Thoracic aorta (tissue), 2 donors: ENCODE results near the gene SLC29A2. TPM values are rescaled to one million over a fixed set of nuclear protein-coding genes. Genes with fewer than 3 reads are reported as not detected.

Experiments used
- ATAC-seq: fragments of 150-250 bp; one replicate; pipeline ENCODE4 v1.8.0; 2017; ENCODE audit warnings: low read depth; ENCODE audit not compliant: insufficient number of reproducible peaks, low FRiP score
- DNase-seq: peaks from one replicate; pipeline ENCODE4 v3.0.0-alpha.2; 2020; ENCODE audit warnings: low spot score
- H3K27ac ChIP-seq, 2 donors: fragments of 200-600 bp; sonication (generic); 1 replicate in 1 of 2; 2 replicates in 1 of 2; pipeline ENCODE4 v1.5.1; 2016; ENCODE audit warnings: mild to moderate bottlenecking in 2 of 2, moderate library complexity in 2 of 2
- H3K27me3 ChIP-seq: fragments of 200-600 bp; sonication (generic); replicated peaks from 2 replicates; pipeline ENCODE4 v1.6.0; 2016; ENCODE audit warnings: mild to moderate bottlenecking; ENCODE audit not compliant: insufficient read depth
- H3K36me3 ChIP-seq: fragments of 200-600 bp; sonication (generic); one replicate; pipeline ENCODE4 v1.5.1; 2016
- H3K4me1 ChIP-seq, 2 donors: fragments of 200-600 bp; sonication (generic); 1 replicate in 1 of 2; 2 replicates in 1 of 2; pipeline versions ENCODE4 v1.5.1 to v1.6.0; 2016; ENCODE audit warnings: low read depth in 2 of 2, mild to moderate bottlenecking in 1 of 2; ENCODE audit not compliant: control insufficient read depth in 1 of 2
- H3K4me3 ChIP-seq: fragments of 200-600 bp; sonication (generic); 2 replicates; pipeline ENCODE4 v1.5.1; 2016; ENCODE audit warnings: mild to moderate bottlenecking
- H3K9me3 ChIP-seq: fragments of 200-600 bp; sonication (generic); 2 replicates; pipeline ENCODE4 v1.5.1; 2016
- total RNA-seq, 2 donors: library from RNA; depleted of rRNA; stranded (reverse); fragments of >200 nt; gene quantifications; one replicate each; pipeline versions ENCODE4 v1.1.0 to v1.2.3, GENCODE V29; 2016
- TF ChIP-seq, protein P1 (sequence below): fragments of 200-600 bp; sonication (generic); IDR thresholded peaks from one replicate; pipeline ENCODE4 v1.5.1; 2019; ENCODE audit warnings: antibody characterized with exemption

The SLC29A2 gene
- total RNA-seq, 2 donors from 2014 or later = 2.5 to 3.0 TPM

DNA sequence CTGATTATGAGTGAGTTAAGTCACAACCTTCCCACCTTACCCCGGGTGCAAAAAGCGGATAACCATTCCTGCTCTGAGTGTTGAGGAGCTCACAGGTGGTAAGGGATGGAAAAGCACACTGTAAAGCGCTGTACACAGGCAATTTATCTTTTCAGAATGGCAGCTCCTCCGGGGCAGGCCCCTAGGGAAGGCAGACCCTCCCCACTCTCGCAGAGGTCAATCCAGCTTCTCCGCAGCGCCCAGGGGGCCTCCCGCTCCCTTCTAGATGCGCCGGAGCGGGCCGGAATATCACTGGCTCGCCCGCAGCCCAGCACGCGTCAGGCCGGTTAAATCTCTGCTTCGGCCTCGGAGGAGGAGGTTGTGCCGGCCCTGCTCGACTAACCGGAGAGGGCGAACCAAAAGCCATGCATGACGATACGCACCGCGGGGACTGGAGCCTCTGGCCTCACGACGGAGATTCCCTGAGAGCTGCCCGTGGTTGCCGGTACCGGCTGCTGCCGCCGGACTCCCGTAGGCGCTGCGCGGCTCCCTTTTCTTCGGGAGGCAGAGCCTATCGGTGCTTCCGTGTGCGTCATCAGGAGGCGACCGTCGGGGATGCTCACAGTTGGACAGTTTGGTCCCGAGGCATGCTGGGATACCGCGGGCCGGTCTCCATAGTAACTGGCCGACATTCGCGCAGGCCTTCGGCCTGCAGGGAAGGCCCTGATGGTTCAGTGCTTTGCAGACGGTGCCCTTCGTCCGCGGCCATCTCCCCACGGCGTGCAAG, 26.8 kb downstream of the SLC29A2 start, which contains the start of gene BRMS1:
BRMS1 (minus strand) TSS at position 555 of the 766 bp plus-strand sequence. CDS start 2,870 bp downstream, outside the sequence.
- peaks cover 25 to 41% of the 10 kb centered on the region in 2 donors for H3K4me1 ChIP-seq
- peak; percentile 84 for ATAC-seq
- peak within 1 kb of the TSS; percentile 79 to 84 for H3K27ac ChIP-seq
- peak; percentile 95 for DNase-seq
- H3K9me3 ChIP-seq = no peaks in the 10 kb centered on the region
- H3K36me3 ChIP-seq = peaks cover 20% of the 10 kb centered on the region
- no peaks in the 10 kb centered on the region for H3K27me3 ChIP-seq
- TF ChIP-seq, protein P1, sequence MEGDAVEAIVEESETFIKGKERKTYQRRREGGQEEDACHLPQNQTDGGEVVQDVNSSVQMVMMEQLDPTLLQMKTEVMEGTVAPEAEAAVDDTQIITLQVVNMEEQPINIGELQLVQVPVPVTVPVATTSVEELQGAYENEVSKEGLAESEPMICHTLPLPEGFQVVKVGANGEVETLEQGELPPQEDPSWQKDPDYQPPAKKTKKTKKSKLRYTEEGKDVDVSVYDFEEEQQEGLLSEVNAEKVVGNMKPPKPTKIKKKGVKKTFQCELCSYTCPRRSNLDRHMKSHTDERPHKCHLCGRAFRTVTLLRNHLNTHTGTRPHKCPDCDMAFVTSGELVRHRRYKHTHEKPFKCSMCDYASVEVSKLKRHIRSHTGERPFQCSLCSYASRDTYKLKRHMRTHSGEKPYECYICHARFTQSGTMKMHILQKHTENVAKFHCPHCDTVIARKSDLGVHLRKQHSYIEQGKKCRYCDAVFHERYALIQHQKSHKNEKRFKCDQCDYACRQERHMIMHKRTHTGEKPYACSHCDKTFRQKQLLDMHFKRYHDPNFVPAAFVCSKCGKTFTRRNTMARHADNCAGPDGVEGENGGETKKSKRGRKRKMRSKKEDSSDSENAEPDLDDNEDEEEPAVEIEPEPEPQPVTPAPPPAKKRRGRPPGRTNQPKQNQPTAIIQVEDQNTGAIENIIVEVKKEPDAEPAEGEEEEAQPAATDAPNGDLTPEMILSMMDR = peak; percentile 38
- peak within 1 kb of the TSS; percentile 91 for H3K4me3 ChIP-seq

DNA sequence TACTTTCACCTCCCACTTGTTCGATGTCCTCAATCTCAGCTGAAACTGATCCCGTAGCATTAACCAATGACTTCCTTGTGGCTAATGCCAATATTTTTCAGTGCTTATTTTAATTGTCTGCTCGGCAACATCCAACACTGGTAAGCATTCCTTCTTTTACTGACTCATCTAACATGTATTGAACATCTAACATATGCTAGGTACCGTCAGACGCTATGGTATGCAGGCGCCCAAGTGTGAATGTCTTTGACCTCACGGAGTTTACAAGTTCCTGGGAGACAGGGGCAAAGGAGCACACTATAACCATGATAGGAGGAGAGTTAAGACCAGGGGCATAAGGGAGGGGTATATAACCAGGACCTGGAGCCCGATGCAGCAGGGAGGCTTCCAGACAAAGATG, 28.4 kb downstream of the SLC29A2 start:
- DNase-seq (no peak), ATAC-seq (no peak)

DNA sequence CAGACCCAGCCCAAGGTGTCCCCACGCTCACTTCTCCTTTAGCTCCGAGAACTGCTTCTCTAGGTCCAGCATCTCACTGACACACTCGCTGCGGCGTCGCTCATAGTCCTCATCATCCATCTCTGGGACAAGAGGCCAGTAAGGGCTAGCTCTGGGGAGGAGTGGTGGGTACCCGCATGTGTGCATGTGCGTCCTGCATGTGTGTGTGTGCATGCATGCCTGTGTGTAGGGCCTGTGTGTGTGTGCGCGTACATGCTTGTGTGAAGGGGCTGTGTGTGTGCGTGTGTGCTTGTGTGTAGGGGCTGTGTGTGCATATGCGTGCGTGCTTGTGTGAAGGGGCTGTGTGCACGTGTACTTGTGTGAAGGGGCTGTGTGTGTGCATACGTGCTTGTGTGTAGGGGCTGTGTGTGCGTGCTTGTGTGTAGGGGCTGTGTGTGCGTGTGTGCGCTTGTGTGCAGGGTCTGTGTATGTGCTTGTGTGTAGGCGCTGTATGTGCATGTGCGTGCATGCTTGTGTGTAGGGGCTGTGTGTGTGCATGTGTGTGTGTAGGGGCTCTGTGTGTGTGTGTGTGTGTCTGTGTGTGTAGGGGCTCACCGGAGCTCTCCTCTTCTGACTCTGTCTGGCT, 29.9 kb downstream of the SLC29A2 start:
- DNase-seq (no peak), ATAC-seq (no peak)
- peaks cover 24 to 36% of the 10 kb centered on the region in 2 donors for H3K4me1 ChIP-seq
- H3K27ac ChIP-seq = no peak overlapping the region
- H3K4me3 ChIP-seq = no peak overlapping the region
- H3K27me3 ChIP-seq = no peaks in the 10 kb centered on the region
- TF ChIP-seq, protein P1 = no peak
- H3K9me3 ChIP-seq = no peaks in the 10 kb centered on the region
- H3K36me3 ChIP-seq = peaks cover 29% of the 10 kb centered on the region

More for the DNA sequence above, 28.4 kb downstream of the SLC29A2 start:
- TF ChIP-seq, protein P1 = no peak
- peaks cover 25 to 38% of the 10 kb centered on the region in 2 donors for H3K4me1 ChIP-seq
- H3K4me3 ChIP-seq = no peak overlapping the region
- H3K27me3 ChIP-seq = no peaks in the 10 kb centered on the region
- H3K9me3 ChIP-seq = no peaks in the 10 kb centered on the region
- no peak overlapping the region for H3K27ac ChIP-seq
- peaks cover 29% of the 10 kb centered on the region for H3K36me3 ChIP-seq

DNA sequence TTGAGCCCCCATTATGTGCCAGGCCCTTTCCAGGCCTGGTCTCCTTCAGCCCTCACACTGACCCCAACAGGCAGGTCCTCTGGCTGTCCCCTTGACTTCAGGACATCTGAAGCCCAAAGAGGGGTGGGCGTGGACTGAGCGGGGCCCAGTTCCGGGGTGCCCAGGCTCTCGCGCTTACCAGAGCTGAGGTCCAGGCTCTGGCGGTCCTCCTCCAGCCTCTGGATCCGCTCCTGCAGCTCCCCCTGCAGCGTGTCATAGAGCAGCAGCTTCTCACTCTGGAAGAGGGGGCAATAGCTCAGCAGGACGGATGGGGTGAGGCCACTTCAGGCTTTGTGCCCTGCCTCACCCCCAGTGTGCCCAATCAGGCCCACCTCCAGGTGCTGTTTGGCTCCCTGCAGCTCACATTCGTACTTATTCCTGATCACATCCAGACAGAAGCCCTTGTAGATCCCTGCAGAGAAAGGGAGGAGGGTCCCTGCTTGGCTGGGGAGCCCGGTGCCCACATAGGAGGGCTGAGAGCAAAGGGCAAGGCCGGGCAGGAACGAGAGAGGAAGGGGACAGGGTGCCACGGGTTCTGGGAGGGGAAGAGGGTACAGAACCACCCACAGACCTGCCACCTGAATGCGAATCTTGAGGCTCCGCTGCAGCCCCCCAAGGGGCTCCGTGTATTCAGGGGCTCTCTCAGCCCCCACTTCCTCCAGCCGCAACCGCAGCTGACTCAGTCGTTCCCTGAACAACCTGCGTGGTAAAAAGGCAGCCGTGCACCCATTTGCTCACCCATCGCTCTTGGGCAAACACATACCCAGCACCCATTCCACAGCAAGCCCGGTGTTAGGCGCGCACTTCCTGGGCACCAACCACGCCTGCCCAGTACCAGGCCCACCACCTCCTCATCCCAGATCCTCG, 30.7 kb downstream of the SLC29A2 start:
- Histone ChIP-seq H3K4me1 (peaks cover 19 to 32% of the 10 kb centered on the region in 2 donors), H3K9me3 (no peaks in the 10 kb centered on the region), H3K36me3 (peaks cover 29% of the 10 kb centered on the region), H3K27me3 (no peaks in the 10 kb centered on the region), H3K4me3 (no peak overlapping the region), H3K27ac (no peak overlapping the region)
- no peak for DNase-seq
- no peak for ATAC-seq
- TF ChIP-seq, protein P1 = no peak
